Loucy (cell line): ENCODE measurements around the gene ESR1.

ENCODE experiments used
- H2AFZ ChIP-seq: fragments of 200-600 bp; sonication (generic); 2 replicates; pipeline ENCODE4 v1.6.0; 2016; ENCODE audit warnings: antibody characterized with exemption, mild to moderate bottlenecking, low read length, moderate library complexity
- H3F3A ChIP-seq: fragments of 200-600 bp; 2 replicates; pipeline ENCODE4 v1.6.0; 2016; ENCODE audit warnings: antibody characterized with exemption, low read depth, mild to moderate bottlenecking
- H3K27me3 ChIP-seq: fragments of 200-600 bp; sonication (generic); 2 replicates; pipeline ENCODE4 v1.6.1; 2014; ENCODE audit warnings: low read length, mild to moderate bottlenecking; ENCODE audit not compliant: insufficient read depth, poor library complexity, severe bottlenecking
- H3K36me3 ChIP-seq: fragments of 200-600 bp; sonication (generic); 2 replicates; pipeline ENCODE4 v1.6.1; 2016; ENCODE audit warnings: low read length; ENCODE audit not compliant: insufficient read depth
- H3K4me1 ChIP-seq: fragments of 200-600 bp; sonication (generic); 2 replicates; pipeline ENCODE4 v1.5.1; 2014; ENCODE audit warnings: low read length, mild to moderate bottlenecking; ENCODE audit not compliant: insufficient read depth, poor library complexity, severe bottlenecking
- H3K4me2 ChIP-seq: fragments of 200-600 bp; sonication (generic); 2 replicates; pipeline ENCODE4 v1.6.0; 2014; ENCODE audit warnings: antibody characterized with exemption, low read length, low read depth, mild to moderate bottlenecking; ENCODE audit not compliant: poor library complexity, severe bottlenecking
- H3K4me3 ChIP-seq: fragments of 200-600 bp; sonication (generic); 2 replicates; pipeline ENCODE4 v1.5.1; 2014; ENCODE audit warnings: low read length, mild to moderate bottlenecking, mixed read lengths; ENCODE audit not compliant: poor library complexity, severe bottlenecking
- H3K79me2 ChIP-seq: fragments of 200-600 bp; sonication (generic); 2 replicates; pipeline ENCODE4 v1.6.1; 2014; ENCODE audit warnings: low read length; ENCODE audit not compliant: insufficient read depth
- H3K9ac ChIP-seq: fragments of 200-600 bp; sonication (generic); 2 replicates; pipeline ENCODE4 v1.6.0; 2014; ENCODE audit warnings: mild to moderate bottlenecking, low read depth, low read length, moderate library complexity; ENCODE audit not compliant: poor library complexity, severe bottlenecking
- H3K9me2 ChIP-seq: fragments of 200-600 bp; sonication (generic); replicated peaks from 2 replicates; pipeline ENCODE4 v1.6.1; 2016; ENCODE audit warnings: low read depth, low read length, mixed read lengths
- H3K9me3 ChIP-seq: fragments of 200-600 bp; sonication (generic); 2 replicates; pipeline ENCODE4 v1.6.1; 2014; ENCODE audit warnings: mild to moderate bottlenecking, antibody characterized with exemption, low read length, low read depth; ENCODE audit not compliant: insufficient read depth
- H4K20me1 ChIP-seq: fragments of 200-600 bp; sonication (generic); 2 replicates; pipeline ENCODE4 v1.6.0; 2014; ENCODE audit warnings: antibody characterized with exemption, low read length, mild to moderate bottlenecking; ENCODE audit not compliant: insufficient read depth, poor library complexity, severe bottlenecking
- EZH2phosphoT487 ChIP-seq: fragments of 200-600 bp; IDR thresholded peaks from 2 replicates; pipeline ENCODE4 v1.6.1; 2018; ENCODE audit warnings: antibody characterized with exemption, mild to moderate bottlenecking, moderate library complexity, borderline replicate concordance
- TF ChIP-seq, protein P1 (sequence below): fragments of 200-600 bp; sonication (generic); conservative IDR thresholded peaks from 2 replicates; pipeline ENCODE4 v1.5.1; 2014; ENCODE audit warnings: mild to moderate bottlenecking, antibody characterized with exemption, low read length

Gene ESR1

DNA sequence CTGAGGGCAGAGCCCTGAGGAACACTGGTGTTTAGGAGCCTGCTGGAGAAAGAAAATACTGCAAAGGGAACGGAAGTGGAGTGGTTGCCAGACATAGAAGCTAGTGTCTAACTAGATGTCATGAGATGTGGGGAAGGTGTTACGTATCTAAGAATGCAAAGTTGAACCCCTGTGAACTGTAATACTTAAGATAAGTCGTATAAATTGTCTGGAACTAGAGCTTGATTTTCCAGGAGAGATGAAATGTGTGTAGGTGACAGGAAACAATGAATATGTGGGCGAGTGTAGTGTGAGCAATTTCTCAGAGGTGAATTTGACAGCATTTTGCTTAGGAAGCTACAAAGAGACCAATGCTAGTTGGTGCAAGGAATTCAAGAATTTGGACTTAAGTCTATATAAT, 27.9 kb downstream of the ESR1 start:
- H3K9me3 ChIP-seq, result no peaks in the 10 kb centered on the region
- H3K4me3 ChIP-seq, result no peak overlapping the region
- no peak overlapping the region for H3K4me2 ChIP-seq
- no peaks in the 10 kb centered on the region for H3K27me3 ChIP-seq
- no peaks in the 10 kb centered on the region for H3K9me2 ChIP-seq
- no peak overlapping the region for H3K9ac ChIP-seq
- TF ChIP-seq, protein P1, sequence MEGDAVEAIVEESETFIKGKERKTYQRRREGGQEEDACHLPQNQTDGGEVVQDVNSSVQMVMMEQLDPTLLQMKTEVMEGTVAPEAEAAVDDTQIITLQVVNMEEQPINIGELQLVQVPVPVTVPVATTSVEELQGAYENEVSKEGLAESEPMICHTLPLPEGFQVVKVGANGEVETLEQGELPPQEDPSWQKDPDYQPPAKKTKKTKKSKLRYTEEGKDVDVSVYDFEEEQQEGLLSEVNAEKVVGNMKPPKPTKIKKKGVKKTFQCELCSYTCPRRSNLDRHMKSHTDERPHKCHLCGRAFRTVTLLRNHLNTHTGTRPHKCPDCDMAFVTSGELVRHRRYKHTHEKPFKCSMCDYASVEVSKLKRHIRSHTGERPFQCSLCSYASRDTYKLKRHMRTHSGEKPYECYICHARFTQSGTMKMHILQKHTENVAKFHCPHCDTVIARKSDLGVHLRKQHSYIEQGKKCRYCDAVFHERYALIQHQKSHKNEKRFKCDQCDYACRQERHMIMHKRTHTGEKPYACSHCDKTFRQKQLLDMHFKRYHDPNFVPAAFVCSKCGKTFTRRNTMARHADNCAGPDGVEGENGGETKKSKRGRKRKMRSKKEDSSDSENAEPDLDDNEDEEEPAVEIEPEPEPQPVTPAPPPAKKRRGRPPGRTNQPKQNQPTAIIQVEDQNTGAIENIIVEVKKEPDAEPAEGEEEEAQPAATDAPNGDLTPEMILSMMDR, result no peak
- TF ChIP-seq EZH2phosphoT487, result no peak
- no peaks in the 10 kb centered on the region for H3K4me1 ChIP-seq
- no peaks in the 10 kb centered on the region for H3K79me2 ChIP-seq
- no peak overlapping the region for H2AFZ ChIP-seq
- no peaks in the 10 kb centered on the region for H4K20me1 ChIP-seq
- H3K36me3 ChIP-seq, result no peaks in the 10 kb centered on the region
- no peaks in the 10 kb centered on the region for H3F3A ChIP-seq

DNA sequence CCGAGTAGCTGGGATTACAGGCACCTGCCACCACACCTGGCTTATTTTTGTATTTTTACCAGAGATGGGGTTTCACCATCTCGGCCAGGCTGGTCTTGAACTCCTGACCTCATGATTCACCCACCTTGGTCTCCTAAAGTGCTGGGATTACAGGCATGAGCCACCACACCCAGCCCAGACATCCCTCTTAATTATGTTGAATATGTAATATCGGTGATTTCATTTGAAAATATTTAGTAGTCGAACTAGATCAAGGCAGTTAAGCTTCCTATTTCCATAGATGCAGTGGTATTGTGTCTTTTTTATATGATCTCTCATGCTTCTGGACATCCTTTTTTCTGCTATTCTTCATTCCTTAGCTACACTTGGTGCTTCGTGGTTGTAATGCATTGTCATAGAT, 29.7 kb downstream of the ESR1 start:
- Histone ChIP-seq H3K9me2 (no peaks in the 10 kb centered on the region), H3K79me2 (no peaks in the 10 kb centered on the region), H4K20me1 (no peaks in the 10 kb centered on the region), H3K9me3 (no peaks in the 10 kb centered on the region), H3K9ac (no peak overlapping the region), H3K4me2 (no peak overlapping the region), H2AFZ (no peak overlapping the region), H3K36me3 (no peaks in the 10 kb centered on the region), H3K4me3 (no peak overlapping the region), H3K27me3 (no peaks in the 10 kb centered on the region), H3K4me1 (no peaks in the 10 kb centered on the region), H3F3A (no peaks in the 10 kb centered on the region)
- TF ChIP-seq EZH2phosphoT487, result no peak
- TF ChIP-seq, protein P1, result no peak

DNA sequence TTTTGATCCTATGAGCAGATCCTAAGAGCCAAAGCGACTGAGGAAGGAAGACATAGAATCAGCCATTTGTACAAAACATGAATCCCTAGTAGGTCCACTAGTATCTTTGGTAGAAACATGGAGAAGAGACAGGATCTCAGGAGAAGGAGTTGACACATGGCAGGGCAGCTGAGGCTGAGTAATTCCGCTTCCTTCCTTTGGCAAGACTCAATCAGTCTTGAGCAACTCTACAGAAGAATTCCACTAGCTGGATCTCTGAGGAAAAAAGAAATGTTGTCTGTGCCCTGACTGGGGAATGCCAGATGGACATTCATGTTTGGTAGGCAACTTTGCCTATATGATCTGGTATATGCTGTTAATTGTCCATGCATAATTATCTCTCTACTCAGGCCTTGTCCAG, 35.3 kb downstream of the ESR1 start:
- H2AFZ ChIP-seq, result no peak overlapping the region
- no peak for TF ChIP-seq EZH2phosphoT487
- TF ChIP-seq, protein P1, result no peak
- no peaks in the 10 kb centered on the region for H4K20me1 ChIP-seq

More for the DNA sequence above, 35.3 kb downstream of the ESR1 start:
- Histone ChIP-seq H3K4me3 (no peak overlapping the region), H3K9me3 (no peaks in the 10 kb centered on the region), H3K27me3 (no peaks in the 10 kb centered on the region), H3K79me2 (no peaks in the 10 kb centered on the region), H3K4me1 (no peaks in the 10 kb centered on the region), H3K4me2 (no peak overlapping the region), H3F3A (no peaks in the 10 kb centered on the region), H3K9me2 (no peaks in the 10 kb centered on the region), H3K36me3 (no peaks in the 10 kb centered on the region), H3K9ac (no peak overlapping the region)
